GM21447 (cell line): ENCODE data around the gene TUBB8.
"Not testable (repeated sequence)": the region's sequence is repeated elsewhere in the genome, so short reads cannot be mapped to it uniquely, and the experiment has no call there.

Source experiments
- ATAC-seq: cut with Tn5 transposase; IDR thresholded peaks from one replicate; pipeline ENCODE4 v1.9.1; 2021; ENCODE audit not compliant: unreplicated experiment

Gene TUBB8

GRCh38 chr10:48996-49395, at the start of gene TUBB8:
TSS of gene TUBB8 (minus strand) at chr10:49296. CDS start at chr10:49238, 58 bp downstream.
- ATAC-seq = no peak

- ATAC-seq = no peak
These were observed 47.4 kb upstream of the TUBB8 start for GRCh38 chr10:96466-96865.

- no peak for ATAC-seq
These were observed 46.4 kb upstream of the TUBB8 start for GRCh38 chr10:95356-96115.

- ATAC-seq = no peak
These were observed 45.5 kb upstream of the TUBB8 start for GRCh38 chr10:94613-95012.

GRCh38 chr10:92846-93245, 43.8 kb upstream of the TUBB8 start:
- ATAC-seq = no peak

- no peak for ATAC-seq
These were observed 43.1 kb upstream of the TUBB8 start for GRCh38 chr10:92153-92552.

GRCh38 chr10:91313-91712, 42.2 kb upstream of the TUBB8 start:
- ATAC-seq = no peak

- no peak for ATAC-seq
These were observed 41.1 kb upstream of the TUBB8 start for GRCh38 chr10:90161-90560.

GRCh38 chr10:89248-89647, 40.2 kb upstream of the TUBB8 start:
- ATAC-seq = no peak

- ATAC-seq = no peak
These were observed 39.2 kb upstream of the TUBB8 start for GRCh38 chr10:88253-88652.

- no peak for ATAC-seq
These were observed 38.3 kb upstream of the TUBB8 start for GRCh38 chr10:87177-88080.

GRCh38 chr10:86031-86430, 36.9 kb upstream of the TUBB8 start:
- ATAC-seq = no peak

GRCh38 chr10:85044-85443, 35.9 kb upstream of the TUBB8 start:
- no peak for ATAC-seq

GRCh38 chr10:83930-84530, 34.9 kb upstream of the TUBB8 start:
- no peak for ATAC-seq

- ATAC-seq = no peak
These were observed 31.5 kb upstream of the TUBB8 start for GRCh38 chr10:80477-81105.

- no peak for ATAC-seq
These were observed 30.6 kb upstream of the TUBB8 start for GRCh38 chr10:79532-80215.

- ATAC-seq = no peak
These were observed 29.5 kb upstream of the TUBB8 start for GRCh38 chr10:78556-78955.

- ATAC-seq = not testable (repeated sequence)
These were observed 25.1 kb upstream of the TUBB8 start for GRCh38 chr10:74266-74621.

- not testable (repeated sequence) for ATAC-seq
These were observed 24.6 kb upstream of the TUBB8 start for GRCh38 chr10:73543-74265.

GRCh38 chr10:68156-68555, 19.1 kb upstream of the TUBB8 start:
- not testable (repeated sequence) for ATAC-seq
